ENCODE data around the gene GUK1.

GUK1 gene

DNA sequence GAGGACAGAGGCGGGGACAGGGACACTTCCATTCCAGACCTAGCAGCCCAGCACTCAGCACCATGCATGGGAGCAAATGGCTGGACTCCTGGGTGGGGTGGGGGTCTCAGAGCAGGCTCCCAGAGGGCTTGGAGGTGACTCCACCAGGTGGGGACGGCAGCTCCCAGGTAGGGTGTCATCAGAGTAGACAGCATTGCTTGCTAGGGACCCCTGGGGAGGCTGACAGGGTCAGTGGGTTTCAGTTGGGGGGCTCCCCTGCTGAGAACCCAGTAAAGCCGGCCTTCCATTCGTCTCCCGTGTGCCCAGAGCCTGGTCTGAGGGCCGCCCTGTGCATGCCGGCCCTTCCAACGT, 4.9 kb downstream of the GUK1 start:
- no peak for TF ChIP-seq ZFX (IDR thresholded peaks at IDR 0.05)
- TF ChIP-seq, protein P1, sequence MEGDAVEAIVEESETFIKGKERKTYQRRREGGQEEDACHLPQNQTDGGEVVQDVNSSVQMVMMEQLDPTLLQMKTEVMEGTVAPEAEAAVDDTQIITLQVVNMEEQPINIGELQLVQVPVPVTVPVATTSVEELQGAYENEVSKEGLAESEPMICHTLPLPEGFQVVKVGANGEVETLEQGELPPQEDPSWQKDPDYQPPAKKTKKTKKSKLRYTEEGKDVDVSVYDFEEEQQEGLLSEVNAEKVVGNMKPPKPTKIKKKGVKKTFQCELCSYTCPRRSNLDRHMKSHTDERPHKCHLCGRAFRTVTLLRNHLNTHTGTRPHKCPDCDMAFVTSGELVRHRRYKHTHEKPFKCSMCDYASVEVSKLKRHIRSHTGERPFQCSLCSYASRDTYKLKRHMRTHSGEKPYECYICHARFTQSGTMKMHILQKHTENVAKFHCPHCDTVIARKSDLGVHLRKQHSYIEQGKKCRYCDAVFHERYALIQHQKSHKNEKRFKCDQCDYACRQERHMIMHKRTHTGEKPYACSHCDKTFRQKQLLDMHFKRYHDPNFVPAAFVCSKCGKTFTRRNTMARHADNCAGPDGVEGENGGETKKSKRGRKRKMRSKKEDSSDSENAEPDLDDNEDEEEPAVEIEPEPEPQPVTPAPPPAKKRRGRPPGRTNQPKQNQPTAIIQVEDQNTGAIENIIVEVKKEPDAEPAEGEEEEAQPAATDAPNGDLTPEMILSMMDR (conservative IDR thresholded peaks at IDR 0.05), result no peak

DNA sequence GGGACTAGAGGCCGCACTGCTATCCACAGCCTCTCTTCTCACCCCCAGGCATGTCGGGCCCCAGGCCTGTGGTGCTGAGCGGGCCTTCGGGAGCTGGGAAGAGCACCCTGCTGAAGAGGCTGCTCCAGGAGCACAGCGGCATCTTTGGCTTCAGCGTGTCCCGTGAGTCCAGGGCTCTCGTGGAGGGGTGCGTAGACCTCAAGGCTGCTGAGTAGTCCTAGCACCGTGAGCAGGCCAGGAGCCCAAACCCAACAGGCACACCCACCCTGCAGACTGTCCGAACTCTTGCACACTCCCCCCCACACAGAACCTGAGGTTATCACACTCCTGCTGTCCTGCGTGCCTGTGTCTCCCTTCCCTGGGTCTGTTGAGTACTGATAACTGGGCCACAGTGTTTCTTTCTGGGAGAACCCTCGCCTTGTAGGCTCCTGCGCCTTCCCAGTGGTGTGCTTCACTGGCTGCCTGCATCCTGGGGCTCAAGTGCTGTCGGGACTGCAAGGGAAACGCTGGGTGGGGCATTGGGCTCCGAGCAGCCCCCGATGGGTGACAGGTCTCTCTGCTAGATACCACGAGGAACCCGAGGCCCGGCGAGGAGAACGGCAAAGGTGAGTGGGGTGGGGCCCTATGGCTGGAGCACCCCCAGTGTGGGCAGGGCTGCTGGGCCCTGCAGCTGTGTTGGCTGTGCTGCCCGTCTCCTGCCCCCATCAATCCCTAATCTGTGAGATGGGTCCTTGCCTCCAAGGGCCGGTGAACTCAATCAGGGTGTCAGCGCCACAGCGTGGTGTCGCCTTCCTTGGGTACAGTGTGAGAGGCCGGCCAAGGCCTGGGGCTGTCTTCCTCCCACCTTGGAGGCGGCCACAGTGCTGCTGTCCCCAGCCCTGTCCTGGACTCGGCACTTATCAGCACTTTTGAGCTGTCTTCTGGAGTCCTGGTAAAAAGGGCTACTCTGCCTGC, 5.7 kb downstream of the GUK1 start:
- TF ChIP-seq, protein P1 (conservative IDR thresholded peaks at IDR 0.05), result no peak
- TF ChIP-seq ZFX (IDR thresholded peaks at IDR 0.05), result no peak
- H3K27ac ChIP-seq, result no peak overlapping the region

More for the DNA sequence above, 4.9 kb downstream of the GUK1 start:
- no peak overlapping the region for H3K27ac ChIP-seq

DNA sequence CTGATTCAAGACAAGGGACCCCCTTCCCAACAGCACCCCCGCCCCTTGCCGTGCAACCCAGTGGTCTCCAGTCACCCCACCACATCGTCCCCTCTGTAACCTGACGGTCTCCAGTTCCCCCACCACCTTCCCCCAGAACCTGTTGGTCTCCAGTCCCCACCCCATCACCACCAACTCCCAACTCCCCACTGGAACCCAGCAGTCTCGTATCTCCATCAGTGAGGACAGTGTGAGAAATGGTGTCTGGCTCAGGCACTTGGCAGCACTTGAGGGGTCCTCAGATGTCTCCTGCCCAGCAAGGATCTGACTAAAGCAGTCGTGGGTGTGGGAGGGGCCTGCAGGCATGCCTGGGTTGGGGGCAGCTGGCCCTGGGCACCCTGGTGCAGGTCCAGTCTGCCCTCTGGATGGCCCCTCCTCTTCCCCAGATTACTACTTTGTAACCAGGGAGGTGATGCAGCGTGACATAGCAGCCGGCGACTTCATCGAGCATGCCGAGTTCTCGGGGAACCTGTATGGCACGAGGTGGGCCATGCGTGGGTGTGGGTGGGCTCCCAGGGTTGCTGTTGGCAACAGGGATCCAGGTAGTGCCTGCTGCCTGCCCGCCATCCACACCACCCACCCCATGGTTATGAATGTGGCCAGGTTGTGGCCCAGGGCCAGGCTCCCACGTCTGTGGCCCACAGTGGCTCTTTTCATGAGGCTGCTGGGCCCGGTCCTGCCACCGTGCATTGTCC, 6.5 kb downstream of the GUK1 start:
- H3K27ac ChIP-seq, result no peak overlapping the region
- no peak for TF ChIP-seq ZFX (IDR thresholded peaks at IDR 0.05)
- TF ChIP-seq, protein P1 (conservative IDR thresholded peaks at IDR 0.05), result no peak

DNA sequence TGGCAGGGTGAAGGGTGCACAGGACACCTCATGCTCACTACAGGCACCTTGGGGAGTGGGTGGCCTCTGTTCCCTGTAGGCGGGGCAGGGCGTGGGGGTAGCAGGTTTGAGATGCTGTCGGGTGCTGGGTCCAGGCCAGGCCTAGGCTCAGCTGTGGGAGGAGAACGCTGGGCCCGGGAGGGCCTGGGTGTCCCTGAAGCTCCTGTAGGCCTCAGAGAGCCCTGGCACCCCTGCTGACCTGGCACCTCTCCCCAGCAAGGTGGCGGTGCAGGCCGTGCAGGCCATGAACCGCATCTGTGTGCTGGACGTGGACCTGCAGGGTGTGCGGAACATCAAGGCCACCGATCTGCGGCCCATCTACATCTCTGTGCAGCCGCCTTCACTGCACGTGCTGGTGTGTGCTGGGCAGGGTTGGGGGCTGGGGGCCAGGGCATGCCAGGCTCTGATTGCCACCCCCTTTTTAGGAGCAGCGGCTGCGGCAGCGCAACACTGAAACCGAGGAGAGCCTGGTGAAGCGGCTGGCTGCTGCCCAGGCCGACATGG, 7.1 kb downstream of the GUK1 start:
- no peak overlapping the region for H3K27ac ChIP-seq
- TF ChIP-seq ZFX (IDR thresholded peaks at IDR 0.05), result no peak
- TF ChIP-seq, protein P1 (conservative IDR thresholded peaks at IDR 0.05), result no peak

DNA sequence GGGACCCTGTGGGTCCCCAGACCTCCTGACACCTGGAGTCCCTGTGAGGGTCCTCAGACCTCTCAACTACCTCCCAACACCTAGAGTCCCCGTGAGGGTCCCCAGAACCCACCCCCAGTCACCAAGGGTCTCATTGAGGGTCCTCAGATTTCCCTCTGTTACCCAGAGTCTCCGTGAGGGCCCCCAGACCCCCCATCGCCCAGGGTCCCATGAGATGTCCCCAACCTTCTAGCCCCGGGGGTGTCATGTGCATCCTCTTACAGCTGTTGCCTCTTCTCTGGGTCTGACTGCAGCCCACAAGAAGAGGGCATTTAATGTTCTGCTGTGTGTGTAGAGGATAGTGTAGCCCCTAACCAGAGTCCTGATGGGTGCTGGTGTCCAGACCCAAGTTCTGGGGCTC, 7.7 kb downstream of the GUK1 start:
- H3K27ac ChIP-seq, result no peak overlapping the region
- no peak for TF ChIP-seq ZFX (IDR thresholded peaks at IDR 0.05)
- TF ChIP-seq, protein P1 (conservative IDR thresholded peaks at IDR 0.05), result no peak

DNA sequence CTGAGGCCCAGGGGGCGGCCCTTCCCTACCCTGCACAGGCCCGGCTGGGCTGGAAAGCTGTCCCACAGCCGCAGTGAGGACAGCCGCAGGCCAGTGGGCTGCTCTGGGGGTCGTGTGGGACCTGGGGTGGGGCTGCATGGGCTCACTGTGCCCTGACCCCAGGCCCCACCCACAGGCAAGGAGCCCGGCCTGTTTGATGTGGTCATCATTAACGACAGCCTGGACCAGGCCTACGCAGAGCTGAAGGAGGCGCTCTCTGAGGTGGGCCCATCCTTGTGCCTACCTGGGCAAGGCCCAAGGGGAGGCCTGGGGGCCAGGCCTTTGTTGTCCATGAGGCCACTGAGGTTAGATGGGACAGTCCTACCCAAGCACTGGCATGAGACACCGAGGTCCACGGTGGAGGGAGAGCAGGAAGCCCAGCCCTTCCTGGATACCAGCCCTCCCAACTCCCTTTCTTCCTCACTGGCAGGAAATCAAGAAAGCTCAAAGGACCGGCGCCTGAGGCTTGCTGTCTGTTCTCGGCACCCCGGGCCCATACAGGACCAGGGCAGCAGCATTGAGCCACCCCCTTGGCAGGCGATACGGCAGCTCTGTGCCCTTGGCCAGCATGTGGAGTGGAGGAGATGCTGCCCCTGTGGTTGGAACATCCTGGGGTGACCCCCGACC, 8.2 kb downstream of the GUK1 start:
- TF ChIP-seq, protein P1 (conservative IDR thresholded peaks at IDR 0.05), result no peak
- TF ChIP-seq ZFX (IDR thresholded peaks at IDR 0.05), result no peak
- H3K27ac ChIP-seq, result no peak overlapping the region
